DMS153 treated with DMSO at 0.1 percent for 48 hours (cell line): ENCODE measurements around the gene SLC25A46.
"Not testable (repeated sequence)": the region's sequence is repeated elsewhere in the genome, so short reads cannot be mapped to it uniquely, and the experiment has no call there.

Source experiments
- DNase-seq: peaks from one replicate; lab custom pipeline; 2025; ENCODE audit not compliant: unreplicated experiment; lab: John Stamatoyannopoulos, UW

SLC25A46 gene

DNA sequence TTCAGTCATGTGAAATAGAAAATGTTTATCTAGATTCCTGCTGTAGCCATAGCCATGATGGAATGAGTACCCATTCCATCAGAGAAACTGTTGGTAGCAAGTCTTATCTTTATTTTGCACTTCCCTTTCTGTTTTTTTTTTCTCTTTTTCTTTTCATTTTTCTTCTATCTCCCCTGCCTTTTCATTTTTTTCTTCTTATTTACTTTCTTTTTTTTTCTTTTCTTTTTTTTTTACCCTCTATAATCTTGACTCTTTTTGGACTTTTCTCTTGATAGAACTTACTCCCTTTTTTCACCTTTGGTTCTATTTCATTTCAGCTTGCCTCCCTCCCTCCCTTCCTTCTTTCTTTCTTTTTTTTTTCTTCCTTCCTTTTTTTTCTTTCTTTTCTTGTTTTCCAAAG lies 15.4 kb downstream of the SLC25A46 start:
- DNase-seq, result no peak

DNA sequence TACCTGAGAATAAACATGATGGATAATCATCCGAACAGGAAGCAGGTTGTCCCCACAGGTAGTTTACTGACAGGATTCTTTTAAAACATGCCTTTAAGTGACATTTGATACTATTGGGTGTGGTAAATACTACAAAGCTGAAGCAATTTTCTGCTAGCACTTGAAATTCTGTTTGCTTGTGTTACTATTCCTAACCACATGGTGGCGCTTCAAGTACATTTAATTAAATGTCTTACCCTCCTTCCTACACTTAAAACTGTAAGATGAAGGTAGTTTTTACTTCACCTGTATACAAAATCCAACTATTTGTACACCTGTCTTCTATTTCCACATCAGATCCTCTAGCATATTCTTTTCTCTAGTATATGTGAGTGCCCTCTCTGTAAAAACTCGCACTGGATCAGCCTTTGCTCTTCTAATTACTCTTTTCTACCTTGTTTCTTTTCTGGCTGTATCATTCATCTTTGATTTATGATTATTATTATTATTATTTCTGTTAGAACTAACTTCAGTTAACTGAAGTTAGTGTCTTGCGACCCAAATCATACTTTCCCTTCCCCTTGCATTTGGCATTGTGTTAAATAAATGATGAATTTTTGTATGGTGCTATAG lies 18.4 kb downstream of the SLC25A46 start:
- peak; percentile 9 for DNase-seq

DNA sequence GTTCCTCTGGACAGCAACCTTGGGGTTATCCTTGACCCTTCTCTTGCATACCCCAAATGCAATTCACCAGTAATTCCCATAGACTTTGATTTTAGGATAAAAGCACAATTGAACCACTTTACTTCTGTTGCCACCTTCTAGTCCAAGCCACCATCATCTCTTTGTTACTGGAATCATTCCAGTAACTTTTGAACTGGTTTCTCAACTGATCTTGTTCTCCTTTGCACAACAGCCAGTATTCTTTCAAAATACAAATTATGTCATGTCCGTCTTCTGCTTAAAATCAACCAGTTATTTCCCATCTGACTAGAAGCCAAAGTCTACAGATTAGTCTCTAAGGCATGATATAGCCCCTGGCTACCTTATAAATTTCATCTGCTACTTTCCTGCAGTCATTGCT lies 21.4 kb downstream of the SLC25A46 start:
- no peak for DNase-seq

- DNase-seq, result no peak
Measured at GRCh38 chr5:110768138-110768860, 29.5 kb downstream of the SLC25A46 start.

DNA sequence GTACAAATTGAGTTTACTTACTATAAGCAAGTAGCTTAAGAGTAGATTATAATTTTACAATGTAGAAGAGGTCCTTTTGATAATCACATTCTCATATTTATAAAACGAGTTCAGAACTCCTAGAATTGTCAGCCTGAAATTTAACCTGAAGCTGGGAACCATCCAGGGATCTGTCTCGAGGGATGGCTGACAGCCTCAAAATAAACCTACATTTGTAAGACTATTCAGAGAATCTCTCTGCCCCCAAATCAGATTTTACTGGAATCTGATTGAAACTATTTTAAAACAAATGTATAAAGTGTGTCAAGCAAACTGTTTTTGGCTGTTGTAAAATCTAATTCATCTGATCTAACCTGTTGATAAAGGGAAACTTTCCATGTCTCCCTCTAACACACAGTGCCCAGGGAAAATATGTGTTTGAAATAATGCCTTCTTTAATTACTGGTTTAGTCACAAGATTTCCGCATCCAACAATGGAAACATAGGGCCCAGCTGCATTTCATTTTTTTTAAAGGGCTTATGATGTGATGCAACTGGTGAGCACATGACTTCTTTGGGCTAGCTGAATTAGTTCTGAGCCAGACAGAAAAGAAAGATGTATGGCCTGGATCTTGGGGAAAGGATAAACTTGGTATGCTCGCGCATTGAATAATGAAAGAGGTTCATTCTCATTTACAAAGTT lies 30.3 kb downstream of the SLC25A46 start:
- no peak for DNase-seq

- DNase-seq, result no peak
Measured at GRCh38 chr5:110770286-110770685, 31.5 kb downstream of the SLC25A46 start.

DNA sequence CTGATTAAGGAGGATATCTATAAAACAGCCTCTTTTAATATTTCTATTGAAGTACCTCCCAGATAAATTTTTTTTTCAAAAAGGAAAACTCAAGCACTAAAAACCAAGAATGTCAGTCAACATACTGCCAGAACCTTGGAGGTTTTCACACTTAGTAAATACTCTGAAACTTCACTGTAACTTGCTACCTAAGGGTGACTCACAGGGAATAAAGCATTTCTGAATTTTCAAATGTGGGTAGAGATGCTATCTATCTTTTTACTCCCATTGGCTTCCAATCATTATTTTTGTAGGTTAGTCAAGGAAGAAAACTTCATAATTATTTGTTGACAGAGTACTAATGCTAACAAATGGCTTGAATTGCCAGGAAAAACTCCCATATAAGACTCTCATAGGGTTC lies 46.1 kb downstream of the SLC25A46 start:
- DNase-seq, result no peak

DNA sequence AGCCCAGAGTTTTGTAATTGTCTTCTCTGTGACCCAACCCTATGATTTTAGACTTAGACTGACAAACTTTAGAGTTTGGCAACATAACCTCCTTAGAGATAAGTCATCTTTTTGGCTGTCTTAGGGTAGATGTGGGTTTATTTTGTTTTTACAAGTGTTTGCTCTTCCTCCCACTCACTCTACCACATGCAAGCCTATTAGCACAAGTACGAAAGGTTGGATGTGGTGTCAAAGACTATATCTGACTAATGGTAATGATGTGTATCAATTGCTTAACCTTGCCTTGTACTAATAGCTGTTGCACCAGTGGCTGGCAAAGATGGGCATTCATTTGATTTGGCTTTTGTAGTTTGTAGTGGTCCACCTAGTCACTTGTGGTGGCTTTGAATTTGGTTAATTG lies 46.5 kb downstream of the SLC25A46 start:
- no peak for DNase-seq

DNA sequence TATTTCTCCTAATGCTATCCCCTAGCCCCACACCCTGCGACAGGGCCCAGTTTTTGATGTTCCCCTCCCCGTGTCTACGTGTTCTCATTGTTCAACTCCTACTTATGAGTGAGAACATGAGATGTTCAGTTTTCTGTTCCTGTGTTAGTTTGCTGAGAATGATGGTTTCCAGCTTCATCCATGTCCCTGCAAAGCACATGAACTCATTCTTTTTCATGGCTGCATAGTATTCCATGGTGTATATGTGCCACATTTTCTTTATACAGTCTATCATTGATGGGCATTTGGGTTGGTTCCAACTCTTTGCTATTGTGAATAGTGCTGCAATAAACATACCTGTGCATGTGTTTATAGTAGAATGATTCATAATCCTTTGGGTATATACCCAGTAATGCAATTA lies 49.2 kb downstream of the SLC25A46 start:
- DNase-seq, result not testable (repeated sequence)

DNA sequence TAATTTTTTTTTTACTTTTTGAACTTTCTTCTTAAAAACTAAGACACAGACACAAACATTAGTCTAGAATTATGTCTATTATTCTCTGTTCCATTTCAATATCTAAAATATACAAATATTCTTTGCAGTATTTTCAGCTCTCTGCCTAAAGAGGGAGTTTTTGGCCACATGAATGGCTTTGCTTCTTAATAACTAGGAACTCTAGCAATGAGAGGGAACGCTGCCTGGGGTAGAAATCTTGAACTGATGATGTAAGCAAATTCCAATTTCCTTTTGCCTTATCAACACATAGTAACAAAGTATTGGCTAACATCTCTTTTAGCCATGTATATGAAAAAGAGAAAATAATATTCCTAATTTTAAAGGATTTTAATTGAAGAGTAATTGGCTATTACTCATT lies 51.9 kb downstream of the SLC25A46 start:
- DNase-seq, result no peak

DNA sequence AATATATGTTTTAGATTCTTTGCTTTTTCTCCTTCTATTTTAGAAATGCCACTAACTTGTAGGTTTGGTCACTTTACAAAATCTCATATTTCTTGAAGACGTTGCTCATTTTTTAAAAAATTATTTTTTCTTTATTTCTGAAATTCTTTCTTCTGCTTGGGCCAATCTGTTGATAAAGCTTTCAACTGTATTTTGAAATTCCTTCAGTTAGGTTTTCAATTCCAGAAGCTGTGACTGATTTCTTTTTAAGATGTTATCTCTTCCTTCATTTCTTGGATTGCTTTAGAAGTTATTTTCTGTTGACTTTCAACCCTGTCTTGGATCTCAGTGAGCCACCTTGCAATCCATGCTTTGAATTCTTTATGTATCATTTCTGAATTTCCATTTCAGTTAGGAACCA lies 64.2 kb downstream of the SLC25A46 start:
- DNase-seq, result no peak

DNA sequence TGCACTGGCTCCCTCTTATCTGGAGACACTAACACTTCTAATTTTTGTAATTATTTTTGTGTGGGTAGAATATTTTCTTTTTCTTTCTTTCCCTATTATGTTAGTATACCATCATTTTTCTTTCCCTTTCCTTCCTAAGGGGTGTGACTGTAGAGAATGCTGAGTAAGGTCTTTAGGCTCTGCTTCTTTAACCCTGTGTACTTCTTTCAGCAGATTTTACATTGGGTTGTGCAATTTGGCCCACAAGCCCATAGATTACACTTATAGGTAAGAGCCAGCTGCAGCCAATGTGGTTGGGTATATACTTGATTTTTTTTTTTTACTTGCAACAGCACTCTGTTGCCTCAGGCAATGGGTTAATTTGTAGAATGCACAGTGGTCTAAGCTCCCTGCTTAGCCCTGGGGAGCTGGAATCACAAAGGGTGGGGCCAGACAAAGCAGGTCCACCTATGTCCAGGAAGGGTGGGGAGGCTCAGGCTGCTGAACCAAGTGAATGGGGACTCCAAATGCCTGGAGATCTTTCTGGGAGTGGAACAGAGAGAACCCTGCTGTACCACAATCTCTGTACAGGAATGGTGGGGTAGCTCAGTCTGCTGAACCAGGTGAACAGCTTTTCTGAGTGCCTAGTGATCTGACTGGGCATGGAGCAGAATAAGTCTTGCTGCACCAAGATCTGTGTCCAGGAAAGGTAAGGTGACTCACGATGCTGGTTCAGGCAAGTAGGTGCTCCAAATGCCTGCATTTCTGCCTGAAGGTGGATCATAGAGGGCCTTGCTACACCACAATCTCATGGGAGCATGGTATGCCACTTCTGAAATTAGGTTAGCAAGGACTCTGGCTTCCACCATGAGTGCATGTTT lies 64.9 kb downstream of the SLC25A46 start:
- no peak for DNase-seq

- no peak for DNase-seq
Measured at GRCh38 chr5:110807169-110807568, 68.4 kb downstream of the SLC25A46 start.

DNA sequence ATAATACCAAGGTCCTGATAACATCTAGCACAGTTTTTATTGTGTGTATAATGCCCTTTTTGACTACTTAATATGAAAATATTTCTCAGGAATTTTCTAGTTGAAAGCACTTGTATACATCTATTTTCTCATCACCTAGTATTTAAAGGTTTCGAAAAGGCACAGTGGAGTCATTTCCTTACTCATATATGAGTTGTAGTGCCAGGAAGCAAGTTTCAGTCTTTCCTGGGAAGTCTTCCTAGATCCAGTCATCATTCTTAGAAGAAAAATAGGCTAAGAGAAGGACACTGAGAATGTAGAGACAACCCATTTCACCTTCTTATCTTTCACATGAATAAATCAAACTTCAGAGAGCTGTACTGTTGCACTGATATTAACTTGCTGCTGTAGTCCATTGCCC lies 70.2 kb downstream of the SLC25A46 start:
- DNase-seq, result no peak
